Measurements from ENCODE around the gene FAM135A. TPM values are rescaled to one million over a fixed set of nuclear protein-coding genes. Genes with fewer than 3 reads are reported as not detected.
"Not testable (repeated sequence)": the region's sequence is repeated elsewhere in the genome, so short reads cannot be mapped to it uniquely, and the experiment has no call there.

FAM135A gene
- total RNA-seq, 1 donor from 2014 or later = 24.1 TPM

DNA sequence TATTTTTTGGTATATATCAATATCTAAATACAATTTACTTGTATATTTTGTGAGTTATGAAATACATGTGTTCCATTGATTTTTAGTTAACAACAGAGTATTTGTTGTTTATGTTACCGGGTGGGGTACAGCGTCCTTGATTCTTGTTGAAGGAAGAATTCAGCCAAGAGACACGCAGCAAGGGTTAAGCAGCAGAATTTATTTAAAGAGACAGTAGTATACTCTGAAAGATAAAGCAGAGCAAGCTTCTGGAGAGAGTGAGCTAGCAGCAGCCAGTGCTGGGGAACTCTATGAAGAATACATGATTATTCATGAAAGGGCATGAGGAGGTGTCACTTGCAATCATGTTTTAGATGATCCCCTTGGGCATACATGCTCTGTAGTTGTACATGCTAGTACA lies 76.1 kb downstream of the FAM135A start:
- no peak overlapping the region for H3K27ac ChIP-seq
- ATAC-seq (no peak), DNase-seq (no peak)
- TF ChIP-seq, protein P1, sequence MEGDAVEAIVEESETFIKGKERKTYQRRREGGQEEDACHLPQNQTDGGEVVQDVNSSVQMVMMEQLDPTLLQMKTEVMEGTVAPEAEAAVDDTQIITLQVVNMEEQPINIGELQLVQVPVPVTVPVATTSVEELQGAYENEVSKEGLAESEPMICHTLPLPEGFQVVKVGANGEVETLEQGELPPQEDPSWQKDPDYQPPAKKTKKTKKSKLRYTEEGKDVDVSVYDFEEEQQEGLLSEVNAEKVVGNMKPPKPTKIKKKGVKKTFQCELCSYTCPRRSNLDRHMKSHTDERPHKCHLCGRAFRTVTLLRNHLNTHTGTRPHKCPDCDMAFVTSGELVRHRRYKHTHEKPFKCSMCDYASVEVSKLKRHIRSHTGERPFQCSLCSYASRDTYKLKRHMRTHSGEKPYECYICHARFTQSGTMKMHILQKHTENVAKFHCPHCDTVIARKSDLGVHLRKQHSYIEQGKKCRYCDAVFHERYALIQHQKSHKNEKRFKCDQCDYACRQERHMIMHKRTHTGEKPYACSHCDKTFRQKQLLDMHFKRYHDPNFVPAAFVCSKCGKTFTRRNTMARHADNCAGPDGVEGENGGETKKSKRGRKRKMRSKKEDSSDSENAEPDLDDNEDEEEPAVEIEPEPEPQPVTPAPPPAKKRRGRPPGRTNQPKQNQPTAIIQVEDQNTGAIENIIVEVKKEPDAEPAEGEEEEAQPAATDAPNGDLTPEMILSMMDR (IDR thresholded peaks at IDR 0.05) = no peak
- no peaks in the 10 kb centered on the region for H3K36me3 ChIP-seq
- no peaks in the 10 kb centered on the region for H3K27me3 ChIP-seq
- H3K4me1 ChIP-seq = no peaks in the 10 kb centered on the region
- no peak overlapping the region for H3K4me3 ChIP-seq
- no peaks in the 10 kb centered on the region for H3K9me3 ChIP-seq
- intact Hi-C loops (cut with DNase I) = no loop called here

DNA sequence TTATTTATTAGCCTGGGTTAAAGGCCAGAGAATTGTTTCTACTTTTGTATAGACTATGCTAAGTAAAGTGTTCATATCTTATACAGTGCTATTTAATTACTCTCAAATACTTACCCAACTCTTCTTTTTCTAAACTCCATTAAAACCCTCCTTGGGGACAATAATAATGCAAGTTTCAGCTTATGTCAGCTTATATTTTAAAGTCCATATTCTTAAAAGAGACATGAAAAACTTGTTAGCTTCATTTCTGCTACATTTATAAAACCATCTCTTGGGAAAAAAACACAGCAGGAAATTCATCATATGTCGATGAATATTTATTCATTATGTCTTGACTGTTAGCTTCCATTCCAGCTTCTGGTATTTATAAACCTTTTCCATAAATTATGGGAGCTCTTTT lies 81.5 kb downstream of the FAM135A start:
- intact Hi-C loops (cut with DNase I) = no loop called here
- Histone ChIP-seq H3K27me3 (no peaks in the 10 kb centered on the region), H3K36me3 (no peaks in the 10 kb centered on the region), H3K4me1 (no peaks in the 10 kb centered on the region), H3K27ac (no peak overlapping the region), H3K9me3 (no peaks in the 10 kb centered on the region), H3K4me3 (no peak overlapping the region)
- TF ChIP-seq, protein P1 (IDR thresholded peaks at IDR 0.05) = no peak
- DNase-seq (no peak), ATAC-seq (no peak)

DNA sequence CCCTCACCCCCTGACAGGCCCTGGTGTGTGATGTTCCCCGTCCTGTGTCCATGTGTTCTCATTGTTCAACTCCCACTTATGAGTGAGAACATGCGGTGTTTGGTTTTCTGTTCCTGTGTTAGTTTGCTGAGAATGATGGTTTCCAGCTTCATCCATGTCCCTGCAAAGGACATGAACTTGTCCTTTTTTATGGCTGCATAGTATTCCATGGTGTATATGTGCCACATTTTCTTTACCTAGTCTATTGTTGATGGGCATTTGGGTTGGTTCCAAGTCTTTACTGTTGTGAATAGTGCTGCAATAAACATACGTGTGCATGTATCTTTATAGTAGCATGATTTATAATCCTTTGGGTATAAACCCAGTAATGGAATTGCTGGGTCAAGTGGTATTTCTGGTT lies 82.5 kb downstream of the FAM135A start:
- DNase-seq; ATAC-seq; H3K27me3 ChIP-seq; H3K4me3 ChIP-seq; H3K9me3 ChIP-seq; intact Hi-C loops (cut with DNase I); H3K27ac ChIP-seq; H3K36me3 ChIP-seq; H3K4me1 ChIP-seq: not testable (repeated sequence)

DNA sequence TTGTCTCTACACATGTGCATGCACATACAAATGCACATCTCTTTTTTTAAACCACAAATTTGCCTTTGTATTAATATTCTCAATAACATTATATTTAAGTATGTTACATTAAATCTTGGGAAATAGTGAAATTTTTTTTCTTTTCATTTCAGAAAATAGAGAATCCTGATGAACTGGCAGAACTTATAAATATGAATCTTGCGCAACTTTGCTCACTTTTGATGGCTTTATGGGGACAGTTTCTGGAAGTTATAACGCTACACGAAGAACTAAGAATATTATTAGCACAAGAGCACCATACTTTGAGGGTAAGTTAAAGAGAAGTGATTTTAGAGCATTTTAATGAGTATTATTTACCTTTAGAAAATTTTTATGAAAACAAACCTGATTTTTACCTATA lies 89.2 kb downstream of the FAM135A start:
- TF ChIP-seq, protein P1 (IDR thresholded peaks at IDR 0.05) = no peak
- Histone ChIP-seq H3K4me1 (no peaks in the 10 kb centered on the region), H3K4me3 (no peak overlapping the region), H3K27ac (no peak overlapping the region), H3K36me3 (peaks cover 24% of the 10 kb centered on the region), H3K9me3 (no peaks in the 10 kb centered on the region), H3K27me3 (no peaks in the 10 kb centered on the region)
- intact Hi-C loops (cut with DNase I) = no loop called here
- DNase-seq (no peak), ATAC-seq (no peak)

DNA sequence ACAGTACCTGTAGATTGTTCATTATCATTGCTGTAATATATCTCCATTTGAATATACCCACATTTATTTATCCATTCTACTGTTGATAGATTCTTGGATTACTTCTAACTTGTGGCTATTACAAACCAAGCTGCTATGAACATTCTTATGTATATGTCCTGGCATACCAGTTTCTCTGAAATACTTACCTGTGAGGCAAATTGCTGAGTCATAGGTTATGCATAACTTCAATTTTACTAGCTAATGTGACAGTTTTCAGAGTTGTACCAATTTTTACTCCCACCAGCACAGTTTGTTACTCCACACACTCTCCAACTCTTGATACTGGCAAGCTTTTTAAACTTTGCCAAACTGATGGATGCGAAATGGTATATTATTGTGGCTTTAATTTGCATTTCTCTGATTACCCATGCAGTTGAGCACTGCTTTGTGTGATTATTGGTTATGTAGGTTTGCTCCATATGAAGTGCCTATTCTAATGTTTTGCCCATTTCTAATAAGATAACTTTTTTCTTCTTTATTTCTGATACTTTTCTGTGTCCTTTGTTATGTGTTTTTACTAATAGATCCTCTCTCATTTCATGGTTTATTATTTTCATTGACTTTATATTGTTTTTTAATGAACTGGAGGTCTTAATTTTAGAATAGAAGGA lies 90.6 kb downstream of the FAM135A start:
- Histone ChIP-seq H3K4me3 (no peak overlapping the region), H3K27me3 (no peaks in the 10 kb centered on the region), H3K4me1 (no peaks in the 10 kb centered on the region), H3K9me3 (no peaks in the 10 kb centered on the region), H3K27ac (no peak overlapping the region), H3K36me3 (peaks cover 24% of the 10 kb centered on the region)
- ATAC-seq (no peak), DNase-seq (no peak)
- TF ChIP-seq, protein P1 (IDR thresholded peaks at IDR 0.05) = no peak
- intact Hi-C loops (cut with DNase I) = no loop called here

DNA sequence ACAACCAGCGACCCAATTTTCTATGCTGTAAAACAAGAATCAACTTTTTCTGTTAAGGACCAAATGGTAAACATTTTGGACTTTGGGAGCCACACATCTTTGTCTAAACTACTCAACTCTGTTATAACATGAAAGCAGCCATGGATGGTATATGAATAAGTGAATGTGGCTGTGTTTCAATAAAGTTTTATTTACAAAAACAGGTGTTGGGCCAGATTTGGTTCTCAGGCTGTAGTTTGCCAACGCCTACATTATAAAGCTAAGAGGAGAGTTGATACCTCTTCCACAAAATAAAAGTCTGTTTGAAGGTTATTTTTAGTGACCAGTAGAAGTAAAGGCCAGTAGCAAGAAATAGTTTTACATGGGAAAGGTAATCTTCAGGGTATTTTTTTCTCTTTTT lies 93.0 kb downstream of the FAM135A start:
- intact Hi-C loops (cut with DNase I) = no loop called here
- DNase-seq (no peak), ATAC-seq (no peak)
- Histone ChIP-seq H3K4me3 (no peak overlapping the region), H3K27me3 (no peaks in the 10 kb centered on the region), H3K27ac (no peak overlapping the region), H3K4me1 (no peaks in the 10 kb centered on the region), H3K9me3 (no peaks in the 10 kb centered on the region), H3K36me3 (peaks cover 24% of the 10 kb centered on the region)
- TF ChIP-seq, protein P1 (IDR thresholded peaks at IDR 0.05) = no peak
